COR-L47 (cell line): ENCODE measurements around the gene PLCB2.
A peak's percentile ranks its signal among the peaks of the same experiment; 100 is the strongest.

ENCODE experiments used
- DNase-seq: peaks from one replicate; lab custom pipeline; 2025; lab: John Stamatoyannopoulos, UW

The PLCB2 gene

GRCh38 chr15:40307421-40308211 is at the start of gene PLCB2:
Gene PLCB2, minus strand, starts transcription at chr15:40307935. Its CDS starts 263 bp downstream, at chr15:40307672.
- peak; percentile 3 for DNase-seq

- DNase-seq: no peak
Measured at GRCh38 chr15:40357246-40357645, 49.5 kb upstream of the PLCB2 start.

GRCh38 chr15:40355976-40356585 is 48.3 kb upstream of the PLCB2 start:
- no peak for DNase-seq

GRCh38 chr15:40354408-40355171 is 46.9 kb upstream of the PLCB2 start:
- peak; percentile 66 for DNase-seq

- DNase-seq: no peak
Measured at GRCh38 chr15:40353697-40354096, 46.0 kb upstream of the PLCB2 start.

GRCh38 chr15:40352281-40352901 is 44.7 kb upstream of the PLCB2 start:
- DNase-seq: no peak

GRCh38 chr15:40349163-40349562 is 41.4 kb upstream of the PLCB2 start:
- no peak for DNase-seq

- no peak for DNase-seq
Measured at GRCh38 chr15:40348474-40348870, 40.7 kb upstream of the PLCB2 start.

GRCh38 chr15:40347559-40348473 is 40.1 kb upstream of the PLCB2 start:
- no peak for DNase-seq

- DNase-seq: no peak
Measured at GRCh38 chr15:40346579-40347558, 39.1 kb upstream of the PLCB2 start.

GRCh38 chr15:40345867-40346578 is 38.3 kb upstream of the PLCB2 start:
- DNase-seq: no peak

- DNase-seq: no peak
Measured at GRCh38 chr15:40345225-40345866, 37.6 kb upstream of the PLCB2 start.

- DNase-seq: peak; percentile 61
Measured at GRCh38 chr15:40344631-40345120, 36.9 kb upstream of the PLCB2 start.

GRCh38 chr15:40344217-40344616 is 36.5 kb upstream of the PLCB2 start:
- DNase-seq: no peak

GRCh38 chr15:40343512-40343911 is 35.8 kb upstream of the PLCB2 start:
- no peak for DNase-seq

- DNase-seq: no peak
Measured at GRCh38 chr15:40342416-40343320, 34.9 kb upstream of the PLCB2 start.

GRCh38 chr15:40340740-40341400 is 33.1 kb upstream of the PLCB2 start, which contains the start of gene CCDC9B:
Gene CCDC9B, minus strand, starts transcription at chr15:40340939. Its CDS starts 120 bp downstream, at chr15:40340819.
- DNase-seq: peak; percentile 81
